Peyer's patch (tissue), 4 donors: ENCODE data around the gene EPS8.

Experiments used
- POLR2A ChIP-seq, 2 donors: fragments of 450-650 bp; IDR thresholded peaks; one replicate each; pipeline ENCODE4 v1.5.1; 2017; ENCODE audit warnings: antibody characterized with exemption in 2 of 2, mild to moderate bottlenecking in 2 of 2, moderate library complexity in 2 of 2
- TF ChIP-seq, protein P1 (sequence below), 6 experiments: fragments of 450-650 bp in 4 of 6; fragments of 200-600 bp in 2 of 6; sonication (generic) in 1 of 6; IDR thresholded peaks; one replicate each; pipeline ENCODE4 v1.5.1; 2017 to 2019; ENCODE audit warnings: antibody characterized with exemption in 6 of 6, mild to moderate bottlenecking in 3 of 6, moderate library complexity in 1 of 6

GRCh38 chr12:15603474-15604085 lies 185.6 kb downstream of the EPS8 start:
- TF ChIP-seq, protein P1, sequence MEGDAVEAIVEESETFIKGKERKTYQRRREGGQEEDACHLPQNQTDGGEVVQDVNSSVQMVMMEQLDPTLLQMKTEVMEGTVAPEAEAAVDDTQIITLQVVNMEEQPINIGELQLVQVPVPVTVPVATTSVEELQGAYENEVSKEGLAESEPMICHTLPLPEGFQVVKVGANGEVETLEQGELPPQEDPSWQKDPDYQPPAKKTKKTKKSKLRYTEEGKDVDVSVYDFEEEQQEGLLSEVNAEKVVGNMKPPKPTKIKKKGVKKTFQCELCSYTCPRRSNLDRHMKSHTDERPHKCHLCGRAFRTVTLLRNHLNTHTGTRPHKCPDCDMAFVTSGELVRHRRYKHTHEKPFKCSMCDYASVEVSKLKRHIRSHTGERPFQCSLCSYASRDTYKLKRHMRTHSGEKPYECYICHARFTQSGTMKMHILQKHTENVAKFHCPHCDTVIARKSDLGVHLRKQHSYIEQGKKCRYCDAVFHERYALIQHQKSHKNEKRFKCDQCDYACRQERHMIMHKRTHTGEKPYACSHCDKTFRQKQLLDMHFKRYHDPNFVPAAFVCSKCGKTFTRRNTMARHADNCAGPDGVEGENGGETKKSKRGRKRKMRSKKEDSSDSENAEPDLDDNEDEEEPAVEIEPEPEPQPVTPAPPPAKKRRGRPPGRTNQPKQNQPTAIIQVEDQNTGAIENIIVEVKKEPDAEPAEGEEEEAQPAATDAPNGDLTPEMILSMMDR (IDR thresholded peaks at IDR 0.05): no peak
- no peak for TF ChIP-seq POLR2A (IDR thresholded peaks at IDR 0.05)
